Tibial nerve (tissue), 4 donors: ENCODE data around the gene ST6GALNAC4.

Source experiments
- CTCF ChIP-seq, 5 experiments: fragments of 200-600 bp in 3 of 5; fragments of 450-650 bp in 2 of 5; sonication (generic) in 3 of 5; IDR thresholded peaks; one replicate each; pipeline ENCODE4 v1.5.1; 2016 to 2019; ENCODE audit warnings: antibody characterized with exemption in 5 of 5, mild to moderate bottlenecking in 3 of 5, moderate library complexity in 2 of 5
- EP300 ChIP-seq, 2 donors: sonication (generic); formaldehyde crosslinking; IDR thresholded peaks; one replicate each; pipeline ENCODE4 v1.6.1; 2017; ENCODE audit warnings: antibody characterized with exemption in 2 of 2, mild to moderate bottlenecking in 1 of 2
- POLR2A ChIP-seq, 2 donors: fragments of 450-650 bp; IDR thresholded peaks; one replicate each; pipeline ENCODE4 v1.6.1; 2017; ENCODE audit warnings: antibody characterized with exemption in 2 of 2, mild to moderate bottlenecking in 2 of 2, moderate library complexity in 2 of 2

- TF ChIP-seq CTCF (IDR thresholded peaks at IDR 0.05) (no peak), POLR2A (IDR thresholded peaks at IDR 0.05) (no peak), EP300 (IDR thresholded peaks at IDR 0.05) (no peak)
Measured at GRCh38 chr9:127880143-127880542, 36.7 kb downstream of the ST6GALNAC4 start.
